Activated B cell treated with CpG ODN at 0.5 μM for 24 hours (primary cell): ENCODE measurements around the gene HRK. TPM values are rescaled to one million over a fixed set of nuclear protein-coding genes. Genes with fewer than 3 reads are reported as not detected.

ENCODE experiments used
- ATAC-seq: fragments of 200-7000 bp; cut with Tn5 transposase; one replicate; pipeline ENCODE4 v1.10.0; 2021; ENCODE audit warnings: low read depth, mild to moderate bottlenecking, moderate library complexity
- CTCF ChIA-PET: fragments of 350-600 bp; sonication (Branson Sonifier 250); formaldehyde crosslinking; loops from one replicate; lab custom pipeline; 2021; ENCODE audit warnings: antibody characterized with exemption; lab: Charles Lee
- POLR2A ChIA-PET: fragments of 350-600 bp; sonication (Branson Sonifier 250); formaldehyde crosslinking; loops from one replicate; lab custom pipeline; 2021; ENCODE audit warnings: antibody characterized with exemption; lab: Charles Lee
- DNase-seq: peaks from one replicate; pipeline ENCODE4 v3.0.0; 2022
- H3K27ac Mint-ChIP-seq: one replicate; pipeline ENCODE4 v1.8.0; 2020; ENCODE audit warnings: mixed read lengths
- H3K27me3 Mint-ChIP-seq: one replicate; pipeline ENCODE4 v1.8.0; 2021; ENCODE audit warnings: mixed read lengths
- H3K36me3 Mint-ChIP-seq: one replicate; pipeline ENCODE4 v1.8.0; 2021; ENCODE audit warnings: low read depth, mixed read lengths
- H3K4me1 Mint-ChIP-seq: one replicate; pipeline ENCODE4 v1.8.0; 2021; ENCODE audit warnings: mixed read lengths
- H3K4me3 Mint-ChIP-seq: one replicate; pipeline ENCODE4 v1.8.0; 2020; ENCODE audit warnings: mild to moderate bottlenecking, mixed read lengths
- H3K9me3 Mint-ChIP-seq: one replicate; pipeline ENCODE4 v1.8.0; 2020; ENCODE audit warnings: mixed read lengths
- intact Hi-C: fragments of 100-400 bp; cut with micrococcal nuclease; formaldehyde crosslinking; loops from one replicate; pipeline ENCODE4 v1.15.1; 2024
- total RNA-seq: library from RNA; stranded (reverse); gene quantifications from 2 replicates; pipeline ENCODE4 v1.2.3, GENCODE V29; 2022
- TF ChIP-seq, protein P1 (sequence below): fragments of 200-600 bp; IDR thresholded peaks from one replicate; pipeline ENCODE4 v1.8.0; 2022; ENCODE audit warnings: antibody characterized with exemption, mild to moderate bottlenecking

The HRK gene
- total RNA-seq, 1 donor from 2014 or later = 4.7 TPM

DNA sequence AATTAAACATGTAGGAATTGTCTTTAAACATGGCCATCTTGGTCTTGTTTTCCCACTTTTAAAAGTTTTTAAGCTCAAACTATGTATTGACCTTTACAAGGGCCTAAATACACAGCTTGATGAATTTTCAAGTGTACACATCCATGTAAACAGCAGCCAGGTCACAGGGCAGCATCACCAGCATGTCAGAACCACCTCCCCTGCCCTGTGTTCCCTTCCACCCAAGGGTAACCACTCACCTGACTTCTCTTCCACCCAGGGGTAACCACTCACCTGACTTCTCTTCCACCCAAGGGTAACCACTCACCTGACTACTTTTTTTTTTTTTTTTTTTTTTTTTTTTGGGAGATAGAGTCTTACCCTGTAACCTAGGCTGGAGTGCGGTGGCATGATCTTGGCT lies 34.1 kb upstream of the HRK start:
- Mint-ChIP-seq H3K4me1 (peaks cover 63% of the 10 kb centered on the region), H3K9me3 (no peaks in the 10 kb centered on the region), H3K27me3 (no peaks in the 10 kb centered on the region), H3K36me3 (peaks cover 9% of the 10 kb centered on the region), H3K4me3 (no peak overlapping the region), H3K27ac (no peak overlapping the region)
- DNase-seq (no peak), ATAC-seq (no peak)
- CTCF ChIA-PET = no interaction called here
- TF ChIP-seq, protein P1, sequence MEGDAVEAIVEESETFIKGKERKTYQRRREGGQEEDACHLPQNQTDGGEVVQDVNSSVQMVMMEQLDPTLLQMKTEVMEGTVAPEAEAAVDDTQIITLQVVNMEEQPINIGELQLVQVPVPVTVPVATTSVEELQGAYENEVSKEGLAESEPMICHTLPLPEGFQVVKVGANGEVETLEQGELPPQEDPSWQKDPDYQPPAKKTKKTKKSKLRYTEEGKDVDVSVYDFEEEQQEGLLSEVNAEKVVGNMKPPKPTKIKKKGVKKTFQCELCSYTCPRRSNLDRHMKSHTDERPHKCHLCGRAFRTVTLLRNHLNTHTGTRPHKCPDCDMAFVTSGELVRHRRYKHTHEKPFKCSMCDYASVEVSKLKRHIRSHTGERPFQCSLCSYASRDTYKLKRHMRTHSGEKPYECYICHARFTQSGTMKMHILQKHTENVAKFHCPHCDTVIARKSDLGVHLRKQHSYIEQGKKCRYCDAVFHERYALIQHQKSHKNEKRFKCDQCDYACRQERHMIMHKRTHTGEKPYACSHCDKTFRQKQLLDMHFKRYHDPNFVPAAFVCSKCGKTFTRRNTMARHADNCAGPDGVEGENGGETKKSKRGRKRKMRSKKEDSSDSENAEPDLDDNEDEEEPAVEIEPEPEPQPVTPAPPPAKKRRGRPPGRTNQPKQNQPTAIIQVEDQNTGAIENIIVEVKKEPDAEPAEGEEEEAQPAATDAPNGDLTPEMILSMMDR = no peak
- intact Hi-C loops = no loop called here
- POLR2A ChIA-PET = no interaction called here

DNA sequence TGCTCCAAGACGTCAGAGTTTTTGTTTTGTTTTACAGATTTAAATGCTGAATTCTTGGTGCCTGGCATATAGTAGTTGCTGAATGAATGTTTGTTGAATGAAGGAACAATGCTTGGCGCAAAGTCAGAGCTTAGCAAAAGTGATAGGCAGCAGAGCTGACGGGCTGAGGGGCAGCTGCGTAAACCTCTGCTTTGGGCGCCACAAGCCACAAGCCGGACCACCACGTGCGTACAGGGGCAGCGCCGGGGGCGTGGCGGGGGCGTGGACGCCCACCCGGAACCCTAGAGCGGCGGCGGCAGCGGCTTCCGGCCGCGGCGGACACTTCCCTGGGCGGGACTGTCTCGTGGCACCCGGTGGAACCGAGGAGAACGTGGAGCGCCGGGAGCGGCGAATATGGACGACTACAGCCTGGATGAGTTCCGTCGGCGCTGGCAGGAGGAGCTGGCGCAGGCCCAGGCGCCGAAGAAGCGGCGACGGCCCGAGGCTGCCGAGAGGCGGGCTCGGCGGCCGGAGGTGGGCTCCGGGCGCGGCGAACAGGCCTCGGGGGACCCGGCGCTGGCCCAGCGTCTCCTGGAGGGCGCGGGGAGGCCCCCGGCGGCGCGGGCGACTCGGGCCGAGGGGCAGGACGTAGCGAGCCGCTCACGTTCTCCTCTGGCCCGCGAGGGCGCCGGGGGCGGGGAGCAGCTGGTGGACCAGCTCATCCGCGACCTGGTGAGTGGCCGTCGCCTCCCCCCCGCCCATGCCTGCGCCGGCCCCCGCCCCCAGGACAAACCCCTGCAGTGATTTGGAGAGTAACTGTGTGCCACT lies 29.6 kb upstream of the HRK start, which contains the start of gene FBXW8:
Gene FBXW8 (plus strand): TSS at position 306 of the 807 bp plus-strand sequence. CDS start 88 bp downstream, at position 394.
- intact Hi-C loops = loop anchor here (1.0 to 5.0 kb wide), 5 partner anchors 52 to 279 kb away; partner anchors contain the start of genes FBXO21, RNFT2, SPRING1 and TESC
- TF ChIP-seq, protein P1 = no peak
- peak; percentile 96 for ATAC-seq
- DNase-seq = peak; percentile 72
- H3K9me3 Mint-ChIP-seq = no peaks in the 10 kb centered on the region
- peak within 1 kb of the TSS; percentile 85 for H3K4me3 Mint-ChIP-seq
- H3K27ac Mint-ChIP-seq = peak within 1 kb of the TSS; percentile 65
- POLR2A ChIA-PET = interaction anchor here (0.6 to 1.5 kb wide), 2 partner anchors 9 to 189 kb away, joined by 3 to 9 read pairs; partner anchors contain the start of gene TESC
- CTCF ChIA-PET = no interaction called here
- no peaks in the 10 kb centered on the region for H3K27me3 Mint-ChIP-seq
- H3K4me1 Mint-ChIP-seq = peaks cover 33% of the 10 kb centered on the region
- H3K36me3 Mint-ChIP-seq = peaks cover 8% of the 10 kb centered on the region

DNA sequence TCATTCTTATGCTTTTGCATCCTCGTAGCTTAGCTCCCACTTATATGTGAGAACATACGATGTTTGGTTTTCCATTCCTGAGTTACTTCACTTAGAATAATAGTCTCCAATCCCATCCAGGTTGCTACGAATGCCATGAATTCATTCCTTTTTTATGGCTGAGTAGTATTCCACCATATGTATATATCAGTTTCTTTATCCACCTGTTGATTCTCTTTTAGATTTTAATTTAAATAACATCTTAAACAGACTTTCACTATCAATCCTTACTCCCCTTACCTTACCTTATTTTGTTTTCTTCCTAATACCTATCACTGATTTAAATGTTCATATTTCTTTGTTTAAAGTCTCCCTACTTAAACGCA lies 29.0 kb upstream of the HRK start:
- no peak for DNase-seq
- Mint-ChIP-seq H3K9me3 (no peaks in the 10 kb centered on the region), H3K27ac (peak overlapping the region; percentile 65), H3K36me3 (peaks cover 6% of the 10 kb centered on the region), H3K4me1 (peaks cover 31% of the 10 kb centered on the region), H3K27me3 (peaks cover 3% of the 10 kb centered on the region), H3K4me3 (peak overlapping the region; percentile 85)
- no peak for ATAC-seq
- TF ChIP-seq, protein P1 = no peak
- POLR2A ChIA-PET = interaction anchor here (1.5 kb wide), 1 partner anchor 10 kb away, joined by 9 read pairs; no protein-coding TSS in a partner anchor
- CTCF ChIA-PET = no interaction called here
- intact Hi-C loops = loop anchor here (1.0 to 5.0 kb wide), 5 partner anchors 51 to 280 kb away; partner anchors contain the start of genes FBXO21, RNFT2, SPRING1 and TESC

DNA sequence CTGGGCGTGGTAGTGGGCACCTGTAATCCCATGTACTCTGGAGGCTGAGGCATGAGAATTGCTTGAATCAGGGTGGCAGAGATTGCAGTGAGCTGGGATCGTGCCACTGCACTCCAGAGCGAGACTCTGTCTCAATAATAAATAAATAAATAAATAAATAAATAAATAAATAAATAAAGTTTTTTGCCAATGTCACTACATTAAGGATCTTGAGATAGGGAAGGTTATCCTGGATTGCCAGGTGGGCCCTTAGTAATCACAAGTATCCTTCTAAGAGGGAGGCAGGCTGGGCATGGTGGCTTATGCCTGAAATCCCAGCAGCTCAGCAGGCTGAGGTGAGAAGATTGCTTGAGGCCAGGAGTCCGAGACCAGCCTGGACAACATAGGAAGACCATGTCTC lies 25.0 kb upstream of the HRK start:
- Mint-ChIP-seq H3K27ac (no peak overlapping the region), H3K27me3 (peaks cover 23% of the 10 kb centered on the region), H3K36me3 (peaks cover 1% of the 10 kb centered on the region), H3K4me3 (no peak overlapping the region), H3K4me1 (peaks cover 4% of the 10 kb centered on the region), H3K9me3 (no peaks in the 10 kb centered on the region)
- TF ChIP-seq, protein P1 = no peak
- POLR2A ChIA-PET = no interaction called here
- CTCF ChIA-PET = no interaction called here
- intact Hi-C loops = no loop called here
- DNase-seq = no peak
- ATAC-seq = no peak

DNA sequence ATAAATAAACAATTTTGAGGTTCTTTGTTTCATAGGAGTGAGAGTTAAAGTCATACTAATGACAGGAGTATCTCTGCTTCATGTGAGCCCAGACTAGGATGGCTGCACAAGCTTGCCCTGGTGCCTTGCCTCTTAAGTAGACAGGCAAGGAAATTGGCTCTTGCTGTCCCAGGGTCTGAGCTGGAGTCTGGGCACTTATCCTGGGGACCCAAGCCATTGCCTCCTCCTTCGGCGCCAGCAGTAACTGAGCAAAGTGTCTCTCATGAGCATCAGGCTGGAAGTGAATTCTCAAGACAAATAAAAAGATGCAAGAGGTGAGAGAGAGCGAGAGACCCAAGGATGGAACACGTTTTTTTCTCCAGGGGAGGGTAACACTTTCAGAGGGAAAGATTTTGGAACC lies 22.6 kb upstream of the HRK start:
- ChIA-PET POLR2A (no interaction called here), CTCF (no interaction called here)
- Mint-ChIP-seq H3K36me3 (no peaks in the 10 kb centered on the region), H3K27me3 (peaks cover 35% of the 10 kb centered on the region), H3K4me1 (no peaks in the 10 kb centered on the region), H3K9me3 (no peaks in the 10 kb centered on the region), H3K4me3 (no peak overlapping the region), H3K27ac (no peak overlapping the region)
- ATAC-seq (no peak), DNase-seq (no peak)
- TF ChIP-seq, protein P1 = no peak
- intact Hi-C loops = no loop called here
